Thyroid gland (tissue), 4 donors: ENCODE results near the gene TLE5.

ENCODE experiments used
- POLR2A ChIP-seq, 2 donors: fragments of 450-650 bp; IDR thresholded peaks; one replicate each; pipeline ENCODE4 v1.6.1; 2017; ENCODE audit warnings: antibody characterized with exemption in 2 of 2, mild to moderate bottlenecking in 2 of 2, moderate library complexity in 1 of 2
- TF ChIP-seq, protein P1 (sequence below), 6 experiments: fragments of 200-600 bp in 3 of 6; fragments of 450-650 bp in 3 of 6; sonication (generic) in 3 of 6; IDR thresholded peaks; one replicate each; pipeline ENCODE4 v1.5.1; 2016 to 2019; ENCODE audit warnings: antibody characterized with exemption in 6 of 6, mild to moderate bottlenecking in 2 of 6, inconsistent platforms in 1 of 6, moderate library complexity in 1 of 6

DNA sequence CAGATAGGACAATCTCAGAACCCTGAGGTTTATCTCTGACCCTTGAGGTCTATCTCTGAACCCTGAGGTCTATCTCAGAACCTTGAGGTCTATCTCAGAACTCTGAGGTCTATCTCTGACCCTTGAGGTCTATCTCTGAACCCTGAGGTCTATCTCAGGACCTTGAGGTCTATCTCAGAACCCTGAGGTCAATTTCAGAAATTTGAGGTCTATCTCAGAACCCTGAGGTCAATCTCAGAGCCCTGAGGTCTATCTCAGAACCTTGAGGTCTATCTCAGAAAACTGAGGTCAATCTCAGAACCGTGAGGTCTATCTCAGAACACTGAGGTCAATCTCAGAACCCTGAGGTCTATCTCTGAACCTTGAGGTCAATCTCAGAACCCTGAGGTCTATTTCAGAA, 35.5 kb downstream of the TLE5 start:
- TF ChIP-seq POLR2A (IDR thresholded peaks at IDR 0.05) = no peak
- TF ChIP-seq, protein P1, sequence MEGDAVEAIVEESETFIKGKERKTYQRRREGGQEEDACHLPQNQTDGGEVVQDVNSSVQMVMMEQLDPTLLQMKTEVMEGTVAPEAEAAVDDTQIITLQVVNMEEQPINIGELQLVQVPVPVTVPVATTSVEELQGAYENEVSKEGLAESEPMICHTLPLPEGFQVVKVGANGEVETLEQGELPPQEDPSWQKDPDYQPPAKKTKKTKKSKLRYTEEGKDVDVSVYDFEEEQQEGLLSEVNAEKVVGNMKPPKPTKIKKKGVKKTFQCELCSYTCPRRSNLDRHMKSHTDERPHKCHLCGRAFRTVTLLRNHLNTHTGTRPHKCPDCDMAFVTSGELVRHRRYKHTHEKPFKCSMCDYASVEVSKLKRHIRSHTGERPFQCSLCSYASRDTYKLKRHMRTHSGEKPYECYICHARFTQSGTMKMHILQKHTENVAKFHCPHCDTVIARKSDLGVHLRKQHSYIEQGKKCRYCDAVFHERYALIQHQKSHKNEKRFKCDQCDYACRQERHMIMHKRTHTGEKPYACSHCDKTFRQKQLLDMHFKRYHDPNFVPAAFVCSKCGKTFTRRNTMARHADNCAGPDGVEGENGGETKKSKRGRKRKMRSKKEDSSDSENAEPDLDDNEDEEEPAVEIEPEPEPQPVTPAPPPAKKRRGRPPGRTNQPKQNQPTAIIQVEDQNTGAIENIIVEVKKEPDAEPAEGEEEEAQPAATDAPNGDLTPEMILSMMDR (IDR thresholded peaks at IDR 0.05) = no peak
